Right lobe of liver (tissue), 4 donors: Measurements from ENCODE around the gene RPUSD1.

ENCODE experiments used
- POLR2A ChIP-seq: fragments of 450-650 bp; IDR thresholded peaks from one replicate; pipeline ENCODE4 v1.6.1; 2017; ENCODE audit warnings: antibody characterized with exemption, mild to moderate bottlenecking
- TF ChIP-seq, protein P1 (sequence below), 4 donors: fragments of 200-600 bp in 3 of 4; fragments of 450-650 bp in 1 of 4; IDR thresholded peaks; one replicate each; pipeline versions ENCODE4 v1.5.1 to v1.8.0; 2016 to 2022; ENCODE audit warnings: antibody characterized with exemption in 4 of 4, mild to moderate bottlenecking in 2 of 4
- donor health status: DM: no; HTN: no; CAD: no.
- donor health status: DM: no; HTN: no; CAD: no.
- donor health status: DM: no; HTN: yes; CAD: no.

GRCh38 chr16:734981-735881, 53.0 kb downstream of the RPUSD1 start:
- TF ChIP-seq, protein P1, sequence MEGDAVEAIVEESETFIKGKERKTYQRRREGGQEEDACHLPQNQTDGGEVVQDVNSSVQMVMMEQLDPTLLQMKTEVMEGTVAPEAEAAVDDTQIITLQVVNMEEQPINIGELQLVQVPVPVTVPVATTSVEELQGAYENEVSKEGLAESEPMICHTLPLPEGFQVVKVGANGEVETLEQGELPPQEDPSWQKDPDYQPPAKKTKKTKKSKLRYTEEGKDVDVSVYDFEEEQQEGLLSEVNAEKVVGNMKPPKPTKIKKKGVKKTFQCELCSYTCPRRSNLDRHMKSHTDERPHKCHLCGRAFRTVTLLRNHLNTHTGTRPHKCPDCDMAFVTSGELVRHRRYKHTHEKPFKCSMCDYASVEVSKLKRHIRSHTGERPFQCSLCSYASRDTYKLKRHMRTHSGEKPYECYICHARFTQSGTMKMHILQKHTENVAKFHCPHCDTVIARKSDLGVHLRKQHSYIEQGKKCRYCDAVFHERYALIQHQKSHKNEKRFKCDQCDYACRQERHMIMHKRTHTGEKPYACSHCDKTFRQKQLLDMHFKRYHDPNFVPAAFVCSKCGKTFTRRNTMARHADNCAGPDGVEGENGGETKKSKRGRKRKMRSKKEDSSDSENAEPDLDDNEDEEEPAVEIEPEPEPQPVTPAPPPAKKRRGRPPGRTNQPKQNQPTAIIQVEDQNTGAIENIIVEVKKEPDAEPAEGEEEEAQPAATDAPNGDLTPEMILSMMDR (IDR thresholded peaks at IDR 0.05), result no peak
- TF ChIP-seq POLR2A, result no peak
